ENCODE data around the gene CCDC68. TPM values are rescaled to one million over a fixed set of nuclear protein-coding genes. Genes with fewer than 3 reads are reported as not detected.

The CCDC68 gene
- total and polyA plus RNA-seq, 2 of the 8 experiments (the other 6 are each of a cell fraction or from before 2014, with no cell fraction given) = 0.06 to 0.80 TPM

GRCh38 chr18:54878159-54878622 lies 81.1 kb downstream of the CCDC68 start:
- WGBS, 2 experiments (ENCODE audit: extremely low coverage in 1 of 2, insufficient coverage in 1 of 2, insufficient read length in 1 of 2, insufficient replicate concordance in 2 of 2, low coverage in 1 of 2, low lambda C conversion rate in 2 of 2, missing lambda C conversion rate in 1 of 2) = 84% methylated on average over 2 of the region's 2 CpGs; no CpG with 5 or more reads in 1 of the 2 experiments
- H2BK120ac ChIP-seq (replicated peaks; ENCODE audit: low read depth, low read length) = no peak overlapping the region
- no peak for DNase-seq (ENCODE audit: low read depth in 1 of 2, low spot score in 2 of 2)
- H2BK15ac ChIP-seq (ENCODE audit: low read length) = no peak overlapping the region
- ChIA-PET CTCF (ENCODE audit: partially characterized antibody) (interaction anchor here (1.0 kb wide), 1 partner anchor 13 kb away, joined by 3 read pairs; no protein-coding TSS in a partner anchor), POLR2A (ENCODE audit: partially characterized antibody) (no interaction called here)
- peaks cover 0 to 2% (median 2%) of the 10 kb centered on the region in 4 experiments; a peak in 2 of 7 replicates for H3K27me3 ChIP-seq (replicated peaks in 1 of 4; ENCODE audit: control insufficient read depth in 3 of 4, extremely low read depth in 1 of 4, insufficient read depth in 3 of 4, low read length in 3 of 4)
- H2AK5ac ChIP-seq (ENCODE audit: low read depth, low read length) = no peak overlapping the region
- H3K4me3 ChIP-seq (ENCODE audit: extremely low read depth in 1 of 4, insufficient read depth in 2 of 4, low read depth in 3 of 4, low read length in 4 of 4) = no peak overlapping the region
- H2BK12ac ChIP-seq (ENCODE audit: low read depth, low read length) = no peak overlapping the region
- FAIRE-seq = no peak
- no peak overlapping the region for H4K8ac ChIP-seq (ENCODE audit: extremely low read depth, insufficient read depth, low read length)
- H3K36me3 ChIP-seq (ENCODE audit: control insufficient read depth in 2 of 4, insufficient read depth in 4 of 4, low read length in 3 of 4) = no peaks in the 10 kb centered on the region
- no peak overlapping the region for H3K56ac ChIP-seq (replicated peaks; ENCODE audit: insufficient read length, low read depth, low read length)
- H2AFZ ChIP-seq (ENCODE audit: low read length) = no peak overlapping the region
- H4K20me1 ChIP-seq (replicated peaks in 1 of 2; ENCODE audit: control insufficient read depth in 1 of 2, insufficient read depth in 2 of 2, low read length in 2 of 2) = no peaks in the 10 kb centered on the region
- no peak overlapping the region for H2BK20ac ChIP-seq (ENCODE audit: low read length)
- no peak overlapping the region for H2BK5ac ChIP-seq (ENCODE audit: low read depth, low read length)
- no peaks in the 10 kb centered on the region for H3K4me1 ChIP-seq (replicated peaks in 1 of 4; ENCODE audit: control insufficient read depth in 3 of 4, insufficient read depth in 4 of 4, low read length in 3 of 4)
- no peak overlapping the region for H4K5ac ChIP-seq (ENCODE audit: insufficient read length, low read depth, low read length)
- no peaks in the 10 kb centered on the region for H3K23me2 ChIP-seq (ENCODE audit: low read depth, low read length)
- TF ChIP-seq CBX5 (IDR thresholded peaks at IDR 0.05; ENCODE audit: low read depth, low read length) = no peak
- TF ChIP-seq ZNF274 (IDR thresholded peaks at IDR 0.05; ENCODE audit: borderline replicate concordance, extremely low read depth, low read length) = no peak
- TF ChIP-seq CTCF (IDR thresholded peaks at IDR 0.05; ENCODE audit: control extremely low read depth in 1 of 3, insufficient read depth in 1 of 3, low read depth in 1 of 3, low read length in 3 of 3) = no peak
- no peak overlapping the region for H3K4me2 ChIP-seq (ENCODE audit: insufficient read depth in 1 of 2, low read depth in 2 of 2, low read length in 2 of 2)
- no peaks in the 10 kb centered on the region for H3K9me3 ChIP-seq (ENCODE audit: insufficient read depth in 2 of 2, low read depth in 1 of 2, low read length in 1 of 2)
- H3K79me2 ChIP-seq (ENCODE audit: control insufficient read depth in 1 of 2, insufficient read depth in 2 of 2, low read length in 2 of 2) = no peaks in the 10 kb centered on the region
- H4K91ac ChIP-seq (replicated peaks; ENCODE audit: insufficient read length, low read length) = no peak overlapping the region
- H3K9ac ChIP-seq (replicated peaks in 1 of 4; ENCODE audit: extremely low read depth in 1 of 4, low read depth in 3 of 4, low read length in 3 of 4) = no peak overlapping the region
- H3K23ac ChIP-seq (ENCODE audit: insufficient read length) = no peak overlapping the region
- no peak overlapping the region for H3K14ac ChIP-seq (ENCODE audit: insufficient read length)
- H3K18ac ChIP-seq (ENCODE audit: extremely low read depth, low read length) = no peak overlapping the region
- H3K27ac ChIP-seq (ENCODE audit: low read depth, low read length) = no peak overlapping the region
- H3K79me1 ChIP-seq (ENCODE audit: low read depth, low read length) = no peaks in the 10 kb centered on the region
- H3K4ac ChIP-seq (replicated peaks; ENCODE audit: insufficient read length, low read depth, low read length) = no peak overlapping the region

Measured in H1 (cell line).